ENCODE measurements around the gene KCNB1.

The KCNB1 gene

DNA sequence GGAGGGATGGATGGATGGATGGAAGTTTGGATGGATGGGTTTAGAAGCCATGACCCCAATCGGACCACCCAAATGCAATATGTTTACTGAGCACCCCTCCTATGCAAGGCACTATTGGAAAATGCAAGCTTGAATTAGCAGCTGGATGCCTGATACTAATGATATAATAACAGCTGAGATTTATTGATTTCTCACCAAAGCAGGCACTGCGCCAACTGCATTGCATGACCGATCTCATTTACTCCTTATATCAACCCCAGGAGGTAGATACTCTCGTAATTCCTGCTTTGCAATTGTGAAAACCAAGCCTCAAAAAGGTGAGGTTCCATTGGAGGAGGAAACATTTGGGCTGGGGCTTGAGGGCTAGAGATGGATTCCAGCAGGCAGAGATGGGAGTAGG, 89.7 kb downstream of the KCNB1 start:
- no peak for DNase-seq

DNA sequence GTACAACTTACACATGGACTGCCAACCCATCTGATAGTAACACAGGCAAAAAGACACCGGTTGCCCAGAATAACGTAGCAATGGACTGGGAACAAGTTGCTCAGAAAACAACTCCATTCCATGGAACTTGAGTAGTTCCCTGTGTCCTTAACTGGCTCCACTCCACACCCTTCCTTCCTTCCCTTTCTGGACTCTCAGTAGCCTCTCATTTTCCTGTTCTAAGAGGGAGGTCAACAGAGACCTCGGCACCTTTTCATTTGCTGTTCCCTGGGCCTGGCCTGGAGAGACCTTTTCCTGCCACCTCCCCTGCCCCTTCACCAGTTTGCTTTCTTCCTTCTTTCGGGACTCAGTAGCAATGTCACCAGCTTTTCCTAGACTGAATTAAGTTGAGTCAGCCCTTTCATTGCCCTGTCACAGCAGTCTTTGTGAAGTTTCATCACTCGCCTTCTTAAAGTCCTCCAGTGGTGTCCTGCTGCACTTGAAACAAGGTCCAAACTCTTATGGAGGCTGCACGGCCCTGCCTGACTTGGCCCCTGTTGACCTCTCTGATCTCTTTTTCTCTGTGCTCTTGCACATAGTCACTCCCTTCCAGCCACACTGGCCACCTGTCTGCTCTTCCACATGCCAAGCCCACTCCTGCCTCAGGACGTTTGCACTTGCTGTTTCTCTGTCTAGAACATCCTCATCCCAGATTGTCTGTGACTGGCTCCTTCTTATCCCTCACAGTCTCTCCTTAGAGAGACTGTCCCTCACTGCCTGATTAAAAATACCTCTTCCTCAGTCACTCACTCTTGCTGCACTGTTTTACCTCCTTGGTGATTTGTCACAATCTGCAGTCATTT, 90.8 kb downstream of the KCNB1 start:
- no peak for DNase-seq

- no peak for DNase-seq
Observed at GRCh38 chr20:49389854-49390253, 92.6 kb downstream of the KCNB1 start.

- no peak for DNase-seq
Observed at GRCh38 chr20:49388744-49389143, 93.7 kb downstream of the KCNB1 start.

DNA sequence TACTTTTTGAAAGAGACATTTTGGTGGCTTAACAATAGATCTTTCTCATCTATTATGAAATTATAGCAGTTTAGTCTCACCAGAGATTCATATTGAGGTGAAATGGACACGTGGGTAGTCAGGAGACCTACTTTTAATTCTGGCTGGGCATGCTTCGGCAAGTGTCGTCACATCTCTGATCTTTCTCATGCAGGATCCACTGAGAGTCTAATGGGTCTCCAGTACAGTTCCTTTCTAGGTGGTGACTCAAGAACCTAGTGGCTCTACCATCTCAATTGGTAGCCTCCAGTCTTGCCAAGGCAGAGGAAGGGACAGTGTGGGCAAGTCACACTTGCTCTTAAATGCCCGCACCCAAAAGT, 94.9 kb downstream of the KCNB1 start:
- no peak for DNase-seq

GRCh38 chr20:49386848-49387580, 95.5 kb downstream of the KCNB1 start:
- no peak for DNase-seq

- DNase-seq = peak in 2 of 56 donors; percentile 7 to 12
Observed at GRCh38 chr20:49385465-49385864, 97.0 kb downstream of the KCNB1 start.

DNA sequence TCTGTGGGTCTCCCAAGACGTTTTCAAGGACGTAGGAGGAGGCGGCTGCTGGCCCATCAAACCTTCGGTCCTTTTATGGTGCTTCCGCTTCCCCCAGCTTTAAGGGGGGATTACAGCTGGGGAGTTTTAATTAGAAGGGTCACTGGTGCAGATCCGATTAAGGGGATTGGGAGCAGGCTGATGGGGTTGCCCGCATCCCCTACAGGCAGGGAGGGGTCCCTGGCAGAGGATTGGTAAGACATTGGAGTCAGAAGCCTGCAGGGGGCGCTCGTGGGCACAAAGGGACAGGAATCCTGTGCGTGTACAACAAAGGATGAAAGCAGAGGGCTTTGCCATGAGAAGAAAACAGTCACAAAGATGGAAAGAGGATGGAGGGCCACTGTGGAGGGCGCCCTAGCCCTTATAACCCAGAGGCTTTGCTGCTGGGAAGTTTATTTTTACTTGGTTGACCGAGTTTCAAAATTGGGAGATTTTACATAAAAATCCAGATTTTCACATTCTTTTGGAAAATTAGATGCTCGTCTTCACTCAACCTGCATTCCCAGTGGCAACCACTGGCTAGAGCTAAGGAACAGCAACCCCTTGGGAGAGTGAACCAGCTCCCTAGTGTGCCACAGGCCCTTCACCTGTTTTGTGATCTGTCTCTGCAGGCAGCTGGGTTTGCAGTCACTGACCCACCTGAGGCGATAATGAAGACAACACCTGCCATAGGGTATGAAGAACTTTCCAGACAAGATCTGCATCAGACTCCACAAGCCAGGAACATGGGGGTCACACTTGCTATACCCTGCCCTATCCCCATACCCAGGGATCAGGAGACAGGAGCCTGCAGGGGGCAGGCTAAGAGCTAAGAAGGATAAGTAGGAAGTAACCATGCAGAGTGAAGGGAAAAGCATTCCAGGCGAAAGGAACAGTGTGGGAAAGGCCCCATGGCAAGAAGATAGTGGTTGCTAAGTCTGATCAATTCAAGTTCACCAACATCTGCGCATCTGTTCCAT, 97.7 kb downstream of the KCNB1 start:
- peak in 44 of 56 donors; percentile 4 to 77 (median 28) for DNase-seq

- peak in 47 of 56 donors; percentile 7 to 75 (median 47) for DNase-seq
Observed at GRCh38 chr20:49381558-49382493, 100.6 kb downstream of the KCNB1 start.

- no peak for DNase-seq
Observed at GRCh38 chr20:49380337-49380780, 102.1 kb downstream of the KCNB1 start.

DNA sequence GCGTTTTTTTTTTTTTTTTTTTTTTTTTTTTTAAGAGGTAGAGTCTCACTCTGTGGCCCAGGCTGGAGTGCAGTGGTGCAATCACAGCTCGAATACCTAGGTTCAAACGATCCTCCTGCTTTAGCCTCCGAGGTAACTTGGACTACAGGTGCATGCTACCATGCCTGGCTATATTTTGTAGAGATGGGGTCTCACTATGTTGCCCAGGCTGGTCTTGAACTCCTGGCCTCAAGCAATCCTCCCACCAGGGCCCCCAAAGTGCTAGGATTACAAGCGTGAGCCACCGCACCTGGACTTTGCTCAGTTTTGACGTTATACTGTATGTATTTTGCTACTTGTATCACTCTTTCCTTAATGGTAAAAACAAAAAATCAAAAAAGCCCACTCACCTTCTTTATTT, 103.1 kb downstream of the KCNB1 start:
- DNase-seq = no peak

DNA sequence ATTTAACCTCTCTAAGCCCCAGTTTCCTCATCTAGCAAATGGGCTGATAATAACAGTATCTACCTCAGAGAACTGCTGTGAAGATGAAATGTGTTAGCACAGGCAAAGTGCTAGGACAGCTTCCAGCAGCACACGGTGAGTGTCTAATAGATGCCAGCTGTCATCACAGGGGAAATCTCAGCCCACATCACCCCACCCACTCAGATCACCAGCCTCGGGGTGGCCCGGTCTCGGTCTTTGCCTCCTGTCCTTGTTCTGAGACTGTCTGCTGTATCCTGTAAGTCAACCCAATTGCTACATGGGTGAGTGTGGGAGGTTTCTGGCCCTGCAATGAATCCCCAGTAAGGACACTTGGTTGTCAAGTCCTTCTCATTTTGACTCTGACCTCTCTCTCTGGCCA, 105.1 kb downstream of the KCNB1 start:
- no peak for DNase-seq

DNA sequence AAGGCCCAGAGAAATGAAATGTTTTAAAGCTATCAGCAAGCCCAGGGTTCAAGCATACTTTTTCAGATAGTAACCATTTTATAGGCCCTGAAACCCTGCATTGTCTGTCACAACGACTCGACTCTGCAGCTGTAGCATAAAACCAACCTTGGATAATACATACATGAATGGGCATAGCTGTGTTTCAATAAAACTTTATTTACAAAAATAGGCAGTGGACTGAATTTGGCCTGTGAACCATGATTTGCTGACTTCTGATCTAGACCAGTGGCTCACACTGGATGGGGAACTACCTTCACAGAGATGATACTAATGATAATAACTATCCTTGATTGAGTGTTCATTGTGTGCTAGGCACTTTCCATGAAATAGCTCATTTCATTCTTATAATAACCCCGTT, 107.3 kb downstream of the KCNB1 start:
- no peak for DNase-seq

DNA sequence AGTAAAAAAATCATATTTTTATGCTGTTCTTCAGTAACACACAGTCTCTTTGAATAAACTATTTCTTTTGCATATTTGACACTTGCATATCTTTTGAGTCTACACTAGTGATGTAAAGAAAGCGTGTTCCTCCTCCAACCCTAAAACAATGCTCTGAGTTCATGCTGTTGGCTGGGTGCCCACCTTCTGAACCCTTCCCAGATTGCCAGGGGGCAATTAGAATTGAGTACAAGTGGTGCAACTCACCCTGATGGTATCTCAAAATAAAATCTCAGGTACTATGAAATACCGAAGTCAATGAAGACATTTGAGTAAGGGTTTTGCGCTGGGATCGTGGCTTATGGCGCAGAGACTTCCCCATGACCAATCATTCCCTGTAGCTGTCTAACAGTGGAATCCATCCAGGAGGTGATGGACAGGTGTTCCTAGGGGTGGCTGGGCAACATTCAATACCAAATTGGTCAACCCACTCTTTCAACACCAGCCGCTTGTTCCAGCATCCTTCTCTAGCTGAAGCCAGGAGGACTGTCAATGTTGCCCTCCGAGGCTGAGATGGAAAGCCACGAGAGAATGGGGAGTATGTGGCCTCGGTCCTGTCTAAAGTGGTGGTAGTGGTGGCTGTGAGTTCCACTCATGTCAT, 110.3 kb downstream of the KCNB1 start:
- DNase-seq = no peak

DNA sequence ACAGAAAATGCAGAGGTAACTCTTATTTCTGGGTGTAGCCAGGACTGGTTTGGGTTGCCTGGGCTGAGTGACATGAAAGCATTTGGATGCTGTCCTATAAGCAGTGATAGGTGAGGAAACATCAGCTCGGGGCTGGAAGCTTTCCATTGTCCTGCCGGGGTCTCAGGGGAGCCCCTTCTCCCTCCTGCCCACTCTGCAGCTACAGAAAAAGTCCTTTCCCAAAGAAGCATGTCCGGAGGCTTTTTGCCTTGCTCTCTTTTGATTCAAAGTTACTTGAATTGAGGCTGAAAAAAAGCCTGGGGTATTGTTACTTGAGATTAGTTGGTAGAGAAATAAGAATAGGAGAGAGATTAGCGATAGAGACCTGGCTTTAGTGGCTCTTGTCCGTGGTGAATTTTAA, 113.9 kb downstream of the KCNB1 start:
- DNase-seq = no peak

DNA sequence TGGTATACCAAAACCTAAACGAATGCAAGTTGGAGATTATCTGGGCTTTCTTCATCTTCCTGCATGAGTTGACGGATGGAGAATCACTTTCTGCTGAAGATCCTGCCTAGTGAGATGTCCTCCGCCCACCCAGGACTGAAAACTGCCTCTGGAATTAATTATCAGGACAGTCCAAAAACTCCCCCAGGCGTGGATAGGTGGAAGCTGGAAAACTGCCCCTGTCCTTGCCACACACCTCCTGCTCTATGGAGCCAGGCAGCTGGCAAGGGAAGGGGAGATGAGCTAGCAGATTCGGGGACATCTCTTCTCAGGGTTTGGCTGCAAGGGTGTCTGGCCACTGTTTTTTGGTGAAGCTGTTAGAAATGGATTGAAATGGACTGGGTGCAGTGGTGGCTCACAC, 115.4 kb downstream of the KCNB1 start:
- DNase-seq = no peak

- no peak for DNase-seq
Observed at GRCh38 chr20:49366687-49367086, 115.8 kb downstream of the KCNB1 start.

DNA sequence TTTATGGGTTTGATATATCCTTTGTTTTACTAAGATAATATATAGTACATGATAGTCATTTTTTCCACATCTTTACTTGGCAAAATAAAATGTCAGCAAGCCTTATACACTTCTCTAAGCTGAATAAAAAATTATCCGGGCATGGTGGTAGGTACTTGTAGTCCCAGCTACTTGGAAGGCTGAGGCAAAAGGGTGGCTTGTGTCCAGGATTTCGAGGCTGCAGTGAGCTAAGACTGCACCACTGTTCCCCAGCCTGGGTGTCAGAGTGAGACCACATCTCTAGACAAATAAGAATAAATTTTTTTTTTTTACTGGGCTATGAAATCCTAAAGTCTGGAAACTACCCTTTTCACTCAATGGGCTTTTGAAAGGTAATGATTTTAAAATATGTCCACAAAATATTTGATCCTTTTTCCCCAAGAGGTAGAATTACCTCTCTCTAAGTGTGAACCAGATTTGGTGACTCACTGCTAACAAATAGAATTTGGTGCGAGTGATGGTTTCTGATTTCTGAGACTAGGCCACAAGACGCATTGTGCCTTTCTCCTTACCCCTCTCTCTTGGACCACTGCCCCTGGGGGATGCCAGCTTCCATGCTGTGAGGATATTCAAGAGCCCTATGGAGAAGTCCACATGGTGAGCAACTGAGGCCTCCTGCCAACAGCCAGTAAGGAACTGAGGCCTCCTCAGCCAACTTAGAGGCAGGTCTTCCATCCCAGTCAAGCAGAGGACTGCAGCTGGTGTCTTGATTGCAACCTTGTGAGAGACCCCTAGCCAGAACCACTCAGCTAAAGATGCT, 120.4 kb downstream of the KCNB1 start:
- DNase-seq = peak in 13 of 56 donors; percentile 2 to 35 (median 14)

Data from amygdala (tissue), 56 donors.